ENCODE data around the gene TENT5C.

The TENT5C gene

GRCh38 chr1:117569856-117570255, 36.0 kb upstream of the TENT5C start:
- Histone ChIP-seq H3K27ac (no peak overlapping the region), H3K27me3 (ENCODE audit: insufficient read depth, low read depth, severe bottlenecking) (no peaks in the 10 kb centered on the region), H3K9me3 (ENCODE audit: severe bottlenecking) (no peaks in the 10 kb centered on the region), H3K36me3 (no peaks in the 10 kb centered on the region), H3K4me3 (ENCODE audit: low read depth, low read length) (no peak overlapping the region)
- no peak for DNase-seq
- TF ChIP-seq, protein P1, sequence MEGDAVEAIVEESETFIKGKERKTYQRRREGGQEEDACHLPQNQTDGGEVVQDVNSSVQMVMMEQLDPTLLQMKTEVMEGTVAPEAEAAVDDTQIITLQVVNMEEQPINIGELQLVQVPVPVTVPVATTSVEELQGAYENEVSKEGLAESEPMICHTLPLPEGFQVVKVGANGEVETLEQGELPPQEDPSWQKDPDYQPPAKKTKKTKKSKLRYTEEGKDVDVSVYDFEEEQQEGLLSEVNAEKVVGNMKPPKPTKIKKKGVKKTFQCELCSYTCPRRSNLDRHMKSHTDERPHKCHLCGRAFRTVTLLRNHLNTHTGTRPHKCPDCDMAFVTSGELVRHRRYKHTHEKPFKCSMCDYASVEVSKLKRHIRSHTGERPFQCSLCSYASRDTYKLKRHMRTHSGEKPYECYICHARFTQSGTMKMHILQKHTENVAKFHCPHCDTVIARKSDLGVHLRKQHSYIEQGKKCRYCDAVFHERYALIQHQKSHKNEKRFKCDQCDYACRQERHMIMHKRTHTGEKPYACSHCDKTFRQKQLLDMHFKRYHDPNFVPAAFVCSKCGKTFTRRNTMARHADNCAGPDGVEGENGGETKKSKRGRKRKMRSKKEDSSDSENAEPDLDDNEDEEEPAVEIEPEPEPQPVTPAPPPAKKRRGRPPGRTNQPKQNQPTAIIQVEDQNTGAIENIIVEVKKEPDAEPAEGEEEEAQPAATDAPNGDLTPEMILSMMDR (IDR thresholded peaks at IDR 0.05; ENCODE audit: low read depth, low read length), result no peak

GRCh38 chr1:117570988-117571409, 34.8 kb upstream of the TENT5C start:
- no peak overlapping the region for H3K27ac ChIP-seq

DNA sequence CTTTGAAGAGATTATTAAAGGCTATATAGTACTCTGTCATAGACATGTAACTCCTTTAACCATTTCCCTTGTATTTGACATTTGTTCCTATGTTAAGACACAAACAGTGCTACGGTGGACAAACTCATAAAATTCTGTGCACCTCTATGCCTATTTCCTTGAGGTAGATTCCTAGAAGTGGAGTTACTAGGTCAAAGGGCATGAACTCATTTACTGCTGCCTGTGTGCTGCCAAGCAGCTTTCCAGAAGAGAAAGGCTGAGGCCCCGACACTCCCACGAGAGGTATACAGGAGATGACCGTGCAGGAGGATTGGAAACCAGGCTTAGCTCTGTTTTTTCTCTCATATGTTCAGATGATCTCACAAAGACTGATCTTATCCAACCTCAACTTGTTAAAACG, 34.4 kb upstream of the TENT5C start:
- Histone ChIP-seq H3K9me3 (ENCODE audit: severe bottlenecking) (no peaks in the 10 kb centered on the region), H3K27me3 (ENCODE audit: insufficient read depth, low read depth, severe bottlenecking) (no peaks in the 10 kb centered on the region), H3K4me3 (ENCODE audit: low read depth, low read length) (no peak overlapping the region), H3K36me3 (no peaks in the 10 kb centered on the region), H3K27ac (no peak overlapping the region)
- no peak for DNase-seq
- TF ChIP-seq, protein P1 (IDR thresholded peaks at IDR 0.05; ENCODE audit: low read depth, low read length), result no peak

More at GRCh38 chr1:117570988-117571409, 34.8 kb upstream of the TENT5C start:
- no peaks in the 10 kb centered on the region for H3K36me3 ChIP-seq
- DNase-seq, result no peak
- H3K27me3 ChIP-seq (ENCODE audit: insufficient read depth, low read depth, severe bottlenecking), result no peaks in the 10 kb centered on the region
- no peak overlapping the region for H3K4me3 ChIP-seq (ENCODE audit: low read depth, low read length)
- H3K9me3 ChIP-seq (ENCODE audit: severe bottlenecking), result no peaks in the 10 kb centered on the region
- TF ChIP-seq, protein P1 (IDR thresholded peaks at IDR 0.05; ENCODE audit: low read depth, low read length), result no peak

GRCh38 chr1:117572546-117572945, 33.3 kb upstream of the TENT5C start:
- no peaks in the 10 kb centered on the region for H3K27me3 ChIP-seq (ENCODE audit: insufficient read depth, low read depth, severe bottlenecking)
- TF ChIP-seq, protein P1 (IDR thresholded peaks at IDR 0.05; ENCODE audit: low read depth, low read length), result no peak
- H3K36me3 ChIP-seq, result no peaks in the 10 kb centered on the region
- no peaks in the 10 kb centered on the region for H3K9me3 ChIP-seq (ENCODE audit: severe bottlenecking)
- H3K4me3 ChIP-seq (ENCODE audit: low read depth, low read length), result no peak overlapping the region
- DNase-seq, result no peak
- H3K27ac ChIP-seq, result no peak overlapping the region

- no peaks in the 10 kb centered on the region for H3K27me3 ChIP-seq (ENCODE audit: insufficient read depth, low read depth, severe bottlenecking)
- no peaks in the 10 kb centered on the region for H3K9me3 ChIP-seq (ENCODE audit: severe bottlenecking)
- no peak overlapping the region for H3K27ac ChIP-seq
- TF ChIP-seq, protein P1 (IDR thresholded peaks at IDR 0.05; ENCODE audit: low read depth, low read length), result no peak
- H3K4me3 ChIP-seq (ENCODE audit: low read depth, low read length), result no peak overlapping the region
- DNase-seq, result no peak
- H3K36me3 ChIP-seq, result no peaks in the 10 kb centered on the region
These were observed 32.3 kb upstream of the TENT5C start for GRCh38 chr1:117573386-117574023.

Data from WERI-Rb-1 (cell line).